HL-60/S4 (cell line): Measurements from ENCODE around the gene CPEB1.
"Not testable (repeated sequence)": the region's sequence is repeated elsewhere in the genome, so short reads cannot be mapped to it uniquely, and the experiment has no call there.

ENCODE experiments used
- in situ Hi-C: fragments of 300-500 bp; cut with MboI; formaldehyde crosslinking; loops from 2 replicates; pipeline ENCODE4 v1.14.3; 2022; ENCODE audit warnings: low sequenced_read_pairs

The CPEB1 gene

DNA sequence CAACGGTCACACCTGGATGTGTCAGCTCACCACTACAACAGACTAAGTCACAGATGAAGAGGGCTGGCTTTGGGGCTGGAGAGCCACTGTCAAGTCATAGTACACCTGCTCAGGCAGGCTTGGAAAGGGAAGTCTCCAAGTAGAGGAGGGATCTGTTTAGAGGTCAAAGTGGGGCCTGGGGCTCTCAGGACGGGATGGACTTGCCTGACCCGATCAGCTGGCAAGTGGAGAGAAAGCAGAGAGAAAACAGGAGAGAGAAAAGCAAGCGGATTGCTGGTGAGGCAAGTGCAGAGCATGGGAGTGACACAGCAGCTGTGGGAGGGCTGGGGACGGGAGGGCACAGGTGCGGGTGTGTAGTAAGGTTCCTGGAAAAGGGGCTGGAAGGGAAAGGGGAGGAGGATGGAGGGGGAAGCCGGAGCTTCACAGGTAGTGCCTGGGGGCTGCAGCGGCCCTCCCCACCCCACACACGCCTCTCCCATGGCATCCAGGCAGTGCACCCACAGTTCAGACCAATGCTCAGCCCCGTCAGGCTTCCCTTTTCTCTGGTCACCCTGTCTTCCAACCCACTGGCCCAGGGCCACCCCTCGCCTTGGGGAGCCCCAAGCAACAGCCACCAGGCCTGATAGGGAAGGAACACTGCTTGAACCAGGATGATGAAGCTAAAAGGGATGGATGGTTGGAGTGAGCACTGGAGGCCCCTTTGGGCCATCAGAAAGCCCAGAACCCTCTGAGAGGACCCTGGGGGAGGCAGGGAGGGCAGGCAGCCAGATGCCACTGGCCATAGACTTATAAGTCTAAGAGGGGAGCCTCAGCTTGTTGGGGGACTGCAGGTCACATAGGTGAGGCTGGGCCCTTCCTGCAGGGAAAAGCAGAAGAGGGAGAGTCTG lies 115.4 kb downstream of the CPEB1 start:
- in situ Hi-C loops, result loop anchor here (25.0 kb wide), 3 partner anchors 306 to 1219 kb away; partner anchors contain the start of genes C15orf40 and STARD5

DNA sequence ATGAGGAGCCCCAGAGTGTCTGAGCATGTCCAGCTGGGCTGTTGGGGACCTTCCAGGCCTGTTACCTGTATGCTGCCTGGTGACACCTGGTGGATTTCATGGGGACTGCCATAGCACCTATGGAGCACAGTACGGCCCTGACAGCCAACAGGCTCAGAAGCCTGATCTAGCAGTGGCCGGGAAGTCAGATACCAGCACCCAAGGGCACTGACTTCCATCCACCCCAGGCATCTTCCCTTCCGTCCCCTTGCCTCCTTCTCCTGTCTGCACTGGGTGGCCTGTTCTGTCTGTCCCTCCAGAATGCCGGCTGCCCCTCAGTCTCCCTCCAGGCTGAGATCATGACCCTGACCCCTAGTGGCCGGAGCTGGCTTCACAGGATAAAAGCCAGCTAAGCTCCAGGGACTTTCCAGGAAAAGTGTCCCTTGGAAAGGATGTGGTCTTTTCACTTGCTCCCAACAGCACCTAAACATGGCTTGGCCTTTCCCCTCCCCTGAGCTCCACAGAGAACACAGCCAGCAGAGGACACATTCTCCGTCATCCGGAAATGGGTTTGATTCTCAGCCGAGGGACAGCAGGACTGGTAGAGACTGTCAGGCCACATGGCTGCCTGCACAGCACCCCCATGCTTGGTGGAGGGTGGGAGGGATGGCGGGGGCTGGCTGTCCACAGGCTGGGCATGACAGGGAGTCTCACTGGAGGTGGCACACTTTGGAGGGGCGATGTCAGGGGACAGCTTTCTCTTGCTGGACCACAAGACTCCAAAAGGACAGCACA lies 116.4 kb downstream of the CPEB1 start:
- in situ Hi-C loops, result loop anchor here (25.0 kb wide), 3 partner anchors 307 to 1218 kb away; partner anchors contain the start of genes C15orf40 and STARD5

DNA sequence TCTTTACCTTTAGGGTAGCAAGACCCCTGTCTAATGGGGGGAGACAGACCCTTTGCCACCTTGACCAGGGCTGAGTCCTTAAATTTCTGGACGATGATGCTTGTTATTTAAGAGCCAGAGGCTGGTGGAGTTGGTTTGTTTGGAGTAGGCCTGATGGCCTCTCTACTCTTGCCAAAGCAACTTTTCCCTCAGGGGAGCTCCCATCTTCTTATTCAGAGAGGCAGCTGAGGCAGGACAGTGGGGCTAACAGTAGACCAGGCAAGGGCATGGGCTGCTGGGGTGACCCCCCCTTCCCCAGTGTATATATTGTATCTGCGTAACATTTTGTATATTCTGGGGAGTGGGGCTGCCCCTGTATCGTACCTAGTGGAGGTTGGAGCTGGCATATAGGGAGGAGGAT lies 117.2 kb downstream of the CPEB1 start:
- in situ Hi-C loops, result loop anchor here (25.0 kb wide), 3 partner anchors 307 to 1218 kb away; partner anchors contain the start of genes C15orf40 and STARD5

DNA sequence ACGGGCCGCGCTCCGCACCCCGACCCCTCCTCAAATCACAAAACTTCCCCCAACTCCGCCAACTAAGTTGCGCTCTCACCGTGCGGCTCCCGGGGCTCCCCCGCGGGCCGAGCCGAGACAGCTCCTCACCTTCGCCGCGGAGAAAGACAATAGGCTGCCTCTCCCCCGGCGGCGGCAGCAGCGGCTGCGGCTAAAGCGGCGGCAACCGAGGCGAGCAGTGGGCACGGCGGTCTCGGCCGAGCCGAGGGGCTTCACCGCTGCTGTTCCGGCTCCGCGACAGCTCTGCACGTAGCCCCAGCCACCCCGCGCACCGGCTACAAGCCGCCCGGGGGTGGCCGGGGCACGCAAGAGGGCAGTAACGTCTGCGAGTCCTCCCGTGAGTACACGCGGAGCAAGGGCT lies 133.6 kb downstream of the CPEB1 start:
- in situ Hi-C loops, result not testable (repeated sequence)

DNA sequence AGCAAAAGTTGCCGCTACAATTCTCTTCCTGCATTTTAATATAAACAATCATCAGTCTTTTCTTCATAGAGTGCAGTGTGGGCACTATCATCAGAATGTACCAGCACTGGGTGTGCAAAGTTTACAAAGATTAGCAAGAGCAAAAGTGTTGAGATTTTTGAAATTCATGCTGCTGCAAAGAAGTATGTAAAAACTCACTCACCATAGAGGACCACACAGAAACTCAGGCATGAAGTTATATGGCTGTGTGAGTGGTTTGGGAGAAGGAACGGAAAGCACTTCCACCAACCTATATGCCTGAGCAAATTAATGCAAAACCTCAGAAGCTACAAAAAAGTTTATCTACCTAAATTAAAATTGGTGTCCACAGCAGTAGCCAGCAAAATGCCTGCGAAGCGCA lies 139.5 kb downstream of the CPEB1 start:
- in situ Hi-C loops, result not testable (repeated sequence)

DNA sequence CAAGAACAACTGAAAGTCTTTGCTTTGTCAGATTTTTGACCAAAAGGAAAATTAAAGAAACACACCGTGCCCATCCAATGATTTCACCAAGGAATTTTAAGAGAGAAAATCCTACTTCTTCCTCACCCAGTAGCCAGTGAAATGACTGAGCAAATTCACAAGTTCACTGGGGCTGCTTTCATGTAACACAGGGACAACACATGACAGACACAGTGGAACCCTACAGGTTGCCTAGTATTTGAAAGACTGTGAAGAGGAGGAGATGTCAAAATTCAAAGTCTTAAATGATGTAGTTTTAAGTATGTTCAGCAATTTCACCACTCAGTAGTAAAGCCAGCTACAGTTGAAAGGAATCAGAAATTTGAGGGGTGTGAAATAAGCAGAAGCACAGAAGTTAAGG lies 140.1 kb downstream of the CPEB1 start:
- in situ Hi-C loops, result not testable (repeated sequence)

DNA sequence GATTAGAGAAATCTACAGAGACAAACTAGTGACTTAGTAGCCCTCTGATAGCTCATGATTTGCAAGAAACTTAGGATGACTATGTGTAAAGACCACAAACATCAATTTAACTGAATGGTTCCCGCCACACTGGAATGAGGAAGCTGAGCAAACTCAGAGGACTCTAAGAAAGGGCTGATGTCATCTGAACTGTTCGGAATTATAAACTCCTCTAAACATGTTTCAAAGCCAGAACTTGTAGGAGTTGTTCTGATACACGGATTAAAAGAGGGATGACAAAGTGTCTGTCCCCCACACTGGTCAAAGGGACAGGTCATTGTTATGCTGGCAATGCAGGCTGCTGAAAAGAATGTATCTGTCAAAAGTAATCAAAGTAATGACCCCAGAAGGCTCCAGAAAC lies 141.3 kb downstream of the CPEB1 start:
- in situ Hi-C loops, result not testable (repeated sequence)

DNA sequence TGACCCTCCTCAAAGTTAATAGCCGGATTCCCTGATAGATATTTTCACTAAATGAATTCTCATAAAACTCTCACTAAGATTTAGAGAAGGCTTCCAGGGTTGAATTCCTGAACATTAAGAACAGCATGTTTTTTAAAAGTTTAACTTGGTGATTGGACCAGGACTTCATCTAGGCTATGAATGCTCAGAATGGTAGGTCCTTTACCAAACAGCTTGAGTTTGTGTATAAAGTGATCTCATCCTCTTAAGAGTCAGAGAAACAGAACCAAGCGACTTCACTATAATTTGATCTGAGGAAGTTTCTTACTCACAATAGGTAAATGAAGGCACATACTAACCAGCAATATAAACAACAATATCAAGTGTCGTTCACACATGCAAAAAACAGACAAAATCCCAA lies 143.1 kb downstream of the CPEB1 start:
- in situ Hi-C loops, result not testable (repeated sequence)

DNA sequence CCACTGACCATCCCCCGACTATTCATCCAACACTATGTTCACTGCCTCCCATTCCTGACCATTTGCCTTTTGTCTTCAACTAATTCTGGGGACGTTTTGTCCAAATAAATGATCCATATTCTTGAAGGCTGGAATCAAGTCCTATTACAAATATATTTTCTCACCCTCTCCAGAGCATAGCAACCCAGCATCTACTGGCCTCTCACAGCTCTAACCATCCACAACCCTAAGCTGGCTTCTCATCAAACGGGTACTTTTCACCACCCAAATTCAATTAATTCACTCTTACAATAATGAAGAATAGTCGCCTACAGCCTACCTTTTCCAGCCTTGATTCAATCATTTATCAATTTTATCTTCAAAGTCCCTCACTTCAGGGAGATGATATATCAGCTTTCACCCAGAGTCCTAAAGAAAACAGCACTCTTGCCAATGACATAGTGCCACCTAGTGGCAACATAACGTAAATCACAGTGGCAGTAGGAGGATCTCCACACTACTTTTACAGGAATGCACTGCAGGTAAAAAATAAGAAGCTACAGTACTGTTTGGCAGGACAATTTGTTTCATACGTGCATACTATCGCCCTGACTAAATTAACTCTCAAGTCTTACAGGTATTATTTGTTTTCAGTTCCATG lies 144.3 kb downstream of the CPEB1 start:
- in situ Hi-C loops, result not testable (repeated sequence)

DNA sequence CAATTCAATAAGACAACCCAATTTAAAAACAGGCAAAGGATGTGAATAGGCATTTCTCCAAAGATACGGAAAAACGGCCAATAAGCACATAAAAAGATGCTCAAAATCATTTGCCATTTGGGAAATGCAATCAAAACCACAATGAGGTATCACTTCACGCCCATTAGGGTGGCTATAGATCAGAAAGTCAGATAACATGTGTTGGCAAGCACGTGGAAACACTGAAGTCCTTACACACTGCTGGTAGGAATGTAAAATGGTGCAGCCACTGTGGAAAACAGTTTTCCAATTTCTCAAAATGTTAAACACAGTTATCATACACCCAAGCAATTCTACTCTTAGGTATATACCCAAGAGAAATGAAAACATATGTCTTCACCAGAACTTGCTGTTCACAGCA lies 146.4 kb downstream of the CPEB1 start:
- in situ Hi-C loops, result not testable (repeated sequence)

DNA sequence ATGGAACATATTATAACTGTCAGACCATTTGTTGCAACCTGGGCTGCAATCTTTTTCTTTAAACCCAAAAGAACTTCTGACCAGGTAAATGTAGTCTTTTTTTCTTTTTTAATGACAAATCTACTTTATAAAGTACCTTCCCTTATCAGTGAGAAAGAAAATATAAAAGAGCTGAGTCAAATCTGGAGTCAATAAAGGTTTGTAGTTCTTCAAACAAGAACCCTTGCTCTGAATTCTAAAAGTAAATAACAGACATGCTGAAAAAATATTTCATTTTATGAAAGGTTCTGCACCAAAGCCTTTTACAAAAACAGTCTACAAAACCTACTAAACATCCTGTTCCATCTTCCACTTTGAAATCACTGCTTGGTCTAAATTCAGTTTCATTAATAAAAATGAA lies 149.2 kb downstream of the CPEB1 start:
- in situ Hi-C loops, result not testable (repeated sequence)
